H1 (cell line): ENCODE measurements around the gene DOK6. TPM values are rescaled to one million over a fixed set of nuclear protein-coding genes. Genes with fewer than 3 reads are reported as not detected.
"Not testable (repeated sequence)": the region's sequence is repeated elsewhere in the genome, so short reads cannot be mapped to it uniquely, and the experiment has no call there.

Source experiments
- CTCF ChIA-PET: fragments of 300-600 bp; sonication (Branson Sonifier 250); formaldehyde crosslinking; loops from one replicate; lab custom pipeline; 2021; ENCODE audit not compliant: partially characterized antibody; lab: Charles Lee
- POLR2A ChIA-PET: fragments of 300-600 bp; sonication (Branson Sonifier 250); formaldehyde crosslinking; loops from one replicate; lab custom pipeline; 2021; ENCODE audit warnings: inconsistent platforms; ENCODE audit not compliant: partially characterized antibody; lab: Charles Lee
- DNase-seq, 2 experiments: peaks; one replicate each; pipeline versions ENCODE4 v3.0.0 to v3.0.0-alpha.2; 2010 to 2022; ENCODE audit warnings: low spot score in 2 of 2, low read depth in 1 of 2, mixed read lengths in 1 of 2
- FAIRE-seq: peaks from 2 replicates; lab custom pipeline; 2011; peaks lifted over from hg19 to GRCh38; lab: Jason Lieb, UNC
- H2AFZ ChIP-seq: 2 replicates; pipeline ENCODE4 v1.8.1; 2012; ENCODE audit warnings: low read length, inconsistent platforms
- H2AK5ac ChIP-seq: 2 replicates; pipeline ENCODE4 v1.6.1; 2013; ENCODE audit warnings: low read depth, low read length
- H2BK120ac ChIP-seq: replicated peaks from 2 replicates; pipeline ENCODE3; 2013; ENCODE audit warnings: low read depth, low read length, inconsistent platforms
- H2BK12ac ChIP-seq: 2 replicates; pipeline ENCODE4 v1.6.1; 2013; ENCODE audit warnings: low read depth, low read length
- H2BK15ac ChIP-seq: 2 replicates; pipeline ENCODE4 v1.6.1; 2013; ENCODE audit warnings: low read length
- H2BK20ac ChIP-seq: 2 replicates; pipeline ENCODE4 v1.6.1; 2013; ENCODE audit warnings: low read length
- H2BK5ac ChIP-seq: 2 replicates; pipeline ENCODE4 v1.6.1; 2013; ENCODE audit warnings: low read depth, low read length
- H3K14ac ChIP-seq: 2 replicates; pipeline ENCODE4 v1.6.1; 2013; ENCODE audit warnings: inconsistent platforms; ENCODE audit not compliant: insufficient read length
- H3K18ac ChIP-seq: 2 replicates; pipeline ENCODE4 v1.6.1; 2013; ENCODE audit warnings: low read length; ENCODE audit errors: extremely low read depth
- H3K23ac ChIP-seq: 2 replicates; pipeline ENCODE4 v1.6.1; 2013; ENCODE audit warnings: inconsistent platforms; ENCODE audit not compliant: insufficient read length
- H3K23me2 ChIP-seq: 2 replicates; pipeline ENCODE4 v1.6.1; 2013; ENCODE audit warnings: low read depth, low read length
- H3K27ac ChIP-seq: 2 replicates; pipeline ENCODE4 v1.6.1; 2011; ENCODE audit warnings: low read depth, low read length, inconsistent platforms
- H3K27me3 ChIP-seq, 4 experiments: replicated peaks in 1 of 4; 1 replicate in 1 of 4; 2 replicates in 3 of 4; pipeline versions ENCODE4 v1.6.1 to v1.8.1; 2011 to 2013; ENCODE audit warnings: low read length in 3 of 4, mild to moderate bottlenecking in 3 of 4, inconsistent platforms in 2 of 4, mixed read lengths in 2 of 4, moderate library complexity in 1 of 4; ENCODE audit not compliant: control insufficient read depth in 3 of 4, insufficient read depth in 3 of 4; ENCODE audit errors: extremely low read depth in 1 of 4
- H3K36me3 ChIP-seq, 4 experiments: 2 replicates each; pipeline versions ENCODE4 v1.6.1 to v1.8.1; 2011 to 2013; ENCODE audit warnings: mild to moderate bottlenecking in 4 of 4, low read length in 3 of 4, moderate library complexity in 2 of 4, control low read depth in 1 of 4, inconsistent platforms in 1 of 4; ENCODE audit not compliant: insufficient read depth in 4 of 4, control insufficient read depth in 2 of 4
- H3K4ac ChIP-seq: replicated peaks from 2 replicates; pipeline ENCODE3; 2013; ENCODE audit warnings: low read length, low read depth, mixed read lengths, inconsistent platforms; ENCODE audit not compliant: insufficient read length
- H3K4me1 ChIP-seq, 4 experiments: replicated peaks in 1 of 4; 1 replicate in 1 of 4; 2 replicates in 3 of 4; pipeline versions ENCODE4 v1.6.1 to v1.8.1; 2011 to 2013; ENCODE audit warnings: low read length in 3 of 4, inconsistent platforms in 2 of 4, mixed read lengths in 1 of 4; ENCODE audit not compliant: insufficient read depth in 4 of 4, control insufficient read depth in 3 of 4
- H3K4me2 ChIP-seq, 2 experiments: 2 replicates each; pipeline versions ENCODE4 v1.6.1 to v1.8.1; 2011 to 2013; ENCODE audit warnings: low read depth in 2 of 2, low read length in 2 of 2, control low read depth in 1 of 2, inconsistent platforms in 1 of 2, mild to moderate bottlenecking in 1 of 2; ENCODE audit not compliant: insufficient read depth in 1 of 2
- H3K4me3 ChIP-seq, 4 experiments: fragments of 200-600, 300-600 bp in 1 of 4; sonication (generic), shearing (Covaris generic), sonication (Bioruptor Twin) in 1 of 4; 2 replicates each; pipeline versions ENCODE4 v1.5.1 to v1.8.1; 2011 to 2016; ENCODE audit warnings: low read length in 4 of 4, low read depth in 3 of 4, control low read depth in 2 of 4, inconsistent platforms in 2 of 4, mild to moderate bottlenecking in 2 of 4, mixed read lengths in 1 of 4, moderate library complexity in 1 of 4; ENCODE audit not compliant: insufficient read depth in 2 of 4; ENCODE audit errors: extremely low read depth in 1 of 4
- H3K56ac ChIP-seq: replicated peaks from 2 replicates; pipeline ENCODE3; 2013; ENCODE audit warnings: low read depth, mild to moderate bottlenecking, mixed read lengths, low read length, inconsistent platforms; ENCODE audit not compliant: insufficient read length
- H3K79me1 ChIP-seq: 2 replicates; pipeline ENCODE4 v1.6.1; 2013; ENCODE audit warnings: low read depth, low read length, control low read depth
- H3K79me2 ChIP-seq, 2 experiments: 2 replicates each; pipeline versions ENCODE4 v1.6.1 to v1.8.1; 2012 to 2013; ENCODE audit warnings: low read length in 2 of 2, mild to moderate bottlenecking in 2 of 2, inconsistent platforms in 1 of 2; ENCODE audit not compliant: insufficient read depth in 2 of 2, control insufficient read depth in 1 of 2
- H3K9ac ChIP-seq, 4 experiments: replicated peaks in 1 of 4; 1 replicate in 1 of 4; 2 replicates in 3 of 4; pipeline versions ENCODE4 v1.6.1 to v1.8.1; 2011 to 2013; ENCODE audit warnings: low read depth in 3 of 4, low read length in 3 of 4, control low read depth in 2 of 4, mild to moderate bottlenecking in 2 of 4, moderate library complexity in 2 of 4, inconsistent platforms in 1 of 4; ENCODE audit errors: extremely low read depth in 1 of 4
- H3K9me3 ChIP-seq, 2 experiments: 2 replicates each; pipeline versions ENCODE4 v1.6.1 to v1.8.1; 2012 to 2013; ENCODE audit warnings: mild to moderate bottlenecking in 2 of 2, moderate library complexity in 2 of 2, control low read depth in 1 of 2, inconsistent platforms in 1 of 2, low read depth in 1 of 2, low read length in 1 of 2, mixed read lengths in 1 of 2; ENCODE audit not compliant: insufficient read depth in 2 of 2
- H4K20me1 ChIP-seq, 2 experiments: replicated peaks in 1 of 2; 2 replicates each; pipeline versions ENCODE3 to v1.8.1; 2011 to 2013; ENCODE audit warnings: inconsistent platforms in 2 of 2, low read length in 2 of 2, mild to moderate bottlenecking in 1 of 2; ENCODE audit not compliant: insufficient read depth in 2 of 2, control insufficient read depth in 1 of 2
- H4K5ac ChIP-seq: 2 replicates; pipeline ENCODE4 v1.6.1; 2013; ENCODE audit warnings: low read length, low read depth, mixed read lengths, inconsistent platforms; ENCODE audit not compliant: insufficient read length
- H4K8ac ChIP-seq: 2 replicates; pipeline ENCODE4 v1.8.0; 2013; ENCODE audit warnings: mild to moderate bottlenecking, moderate library complexity, low read length, inconsistent platforms; ENCODE audit not compliant: insufficient read depth; ENCODE audit errors: extremely low read depth
- H4K91ac ChIP-seq: replicated peaks from 2 replicates; pipeline ENCODE3; 2013; ENCODE audit warnings: low read length, mixed read lengths, inconsistent platforms; ENCODE audit not compliant: insufficient read length
- WGBS, 2 experiments: shearing (Covaris generic) in 1 of 2; methylation state at CpG; one replicate each; pipeline versions ENCODE4 v1.1.6 to v1.1.7; 2013 to 2015; ENCODE audit warnings: low lambda C conversion rate in 2 of 2, mixed read lengths in 2 of 2, inconsistent platforms in 1 of 2, low coverage in 1 of 2, missing lambda C conversion rate in 1 of 2; ENCODE audit not compliant: insufficient replicate concordance in 2 of 2, insufficient coverage in 1 of 2, insufficient read length in 1 of 2; ENCODE audit errors: extremely low coverage in 1 of 2, missing lambda C conversion rate in 1 of 2; 5-methylcytosine and 5-hydroxymethylcytosine counted together
- polyA plus RNA-seq, 7 experiments: library from polyadenylated mRNA; depleted of rRNA in 3 of 7; stranded (reverse) in 5 of 7; unstranded in 2 of 7; fragments of >200 nt in 5 of 7; fragments of 200-250 nt in 2 of 7; gene quantifications; 1 replicate in 5 of 7; 2 replicates in 1 of 7; 4 replicates in 1 of 7; pipeline versions ENCODE4 v1.2.1 to v1.2.3, GENCODE V29; 2011 to 2013; ENCODE audit warnings: missing spikeins in 2 of 7, mixed read lengths in 2 of 7
- total RNA-seq: library from RNA; stranded (reverse); fragmentation: NEBNext Ultra II Directional; extraction: Animal tissue kit (Norgen Biotek cat#: 25700); gene quantifications from 2 replicates; pipeline ENCODE4 v1.2.1, GENCODE V29; 2021

DOK6 gene
- total and polyA plus RNA-seq, 2 of the 8 experiments (the other 6 are each of a cell fraction or from before 2014, with no cell fraction given), result 0.33 to 0.50 TPM

DNA sequence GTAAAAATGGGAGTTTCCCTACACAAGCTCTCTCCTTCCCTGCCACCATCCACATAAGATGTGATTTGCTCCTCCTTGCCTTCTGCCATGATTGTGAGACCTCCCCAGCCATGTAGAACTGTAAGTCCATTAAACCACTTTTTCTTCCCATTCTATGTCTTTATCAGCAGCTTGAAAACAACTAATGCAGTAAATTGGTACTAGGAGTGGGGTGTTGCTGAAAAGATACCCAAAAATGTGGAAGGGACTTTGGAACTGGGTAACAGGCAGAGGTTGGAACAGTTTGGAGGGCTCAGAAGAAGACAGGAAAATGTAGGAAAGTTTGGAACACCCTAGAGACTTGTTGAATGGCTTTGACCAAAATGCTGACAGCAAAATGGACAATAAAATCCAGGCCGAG, 40.9 kb upstream of the DOK6 start:
- H2BK20ac ChIP-seq, result not testable (repeated sequence)

More for the DNA sequence above, 40.9 kb upstream of the DOK6 start:
- H3K79me1 ChIP-seq, H3K4me3 ChIP-seq, FAIRE-seq, H2AK5ac ChIP-seq, H3K4ac ChIP-seq, CTCF ChIA-PET, H4K91ac ChIP-seq, H2BK15ac ChIP-seq, H3K18ac ChIP-seq, H3K4me2 ChIP-seq, H3K23me2 ChIP-seq, H3K4me1 ChIP-seq, H3K27ac ChIP-seq, H2BK5ac ChIP-seq, POLR2A ChIA-PET, H4K5ac ChIP-seq, H4K20me1 ChIP-seq, H4K8ac ChIP-seq, H2BK12ac ChIP-seq, H3K79me2 ChIP-seq, H3K27me3 ChIP-seq, H3K14ac ChIP-seq, H3K56ac ChIP-seq, H3K36me3 ChIP-seq, H2BK120ac ChIP-seq, H3K9ac ChIP-seq, H2AFZ ChIP-seq, H3K23ac ChIP-seq, DNase-seq: not testable (repeated sequence)
- 100% methylated on average over 1 of the region's 1 CpG; no CpG with 5 or more reads in 1 of the 2 experiments for WGBS, 2 experiments
- peaks cover 8 to 12% of the 10 kb centered on the region in 2 experiments; a peak in 2 of 4 replicates for H3K9me3 ChIP-seq
